Tibial nerve (tissue), 3 donors: ENCODE results near the gene MAIP1.
A peak's percentile ranks its signal among the peaks of the same experiment; 100 is the strongest.

Experiments used
- CTCF ChIP-seq, 5 experiments: fragments of 200-600 bp in 3 of 5; fragments of 450-650 bp in 2 of 5; sonication (generic) in 3 of 5; IDR thresholded peaks; one replicate each; pipeline ENCODE4 v1.5.1; 2016 to 2019; ENCODE audit warnings: antibody characterized with exemption in 5 of 5, mild to moderate bottlenecking in 3 of 5, moderate library complexity in 2 of 5
- POLR2A ChIP-seq, 2 donors: fragments of 450-650 bp; IDR thresholded peaks; one replicate each; pipeline ENCODE4 v1.6.1; 2017; ENCODE audit warnings: antibody characterized with exemption in 2 of 2, mild to moderate bottlenecking in 2 of 2, moderate library complexity in 2 of 2

- TF ChIP-seq CTCF (IDR thresholded peaks at IDR 0.05) (peak; percentile 18 to 54 (median 44)), POLR2A (IDR thresholded peaks at IDR 0.05) (no peak)
Observed at GRCh38 chr2:199973703-199974102, 18.3 kb downstream of the MAIP1 start.
